ENCODE measurements around the gene REPIN1.

Gene REPIN1

GRCh38 chr7:150396426-150396825 is 27.8 kb downstream of the REPIN1 start:
- DNase-seq (ENCODE audit: low spot score), result no peak

GRCh38 chr7:150396851-150397260 is 28.2 kb downstream of the REPIN1 start:
- DNase-seq (ENCODE audit: low spot score), result no peak

- DNase-seq (ENCODE audit: low spot score), result no peak
Observed at GRCh38 chr7:150397346-150398107, 28.9 kb downstream of the REPIN1 start.

GRCh38 chr7:150398108-150398964 is 29.7 kb downstream of the REPIN1 start:
- peak; percentile 41 for DNase-seq (ENCODE audit: low spot score)

- DNase-seq (ENCODE audit: low spot score), result peak; percentile 34
Observed at GRCh38 chr7:150398965-150399320, 30.3 kb downstream of the REPIN1 start.

GRCh38 chr7:150399421-150400007 is 30.9 kb downstream of the REPIN1 start:
- DNase-seq (ENCODE audit: low spot score), result peak; percentile 49

- peak; percentile 43 for DNase-seq (ENCODE audit: low spot score)
Observed at GRCh38 chr7:150400008-150400787, 31.6 kb downstream of the REPIN1 start.

GRCh38 chr7:150400788-150401423 is 32.3 kb downstream of the REPIN1 start:
- peak; percentile 49 for DNase-seq (ENCODE audit: low spot score)

GRCh38 chr7:150401424-150401790 is 32.8 kb downstream of the REPIN1 start:
- no peak for DNase-seq (ENCODE audit: low spot score)

- DNase-seq (ENCODE audit: low spot score), result peak; percentile 57
Observed at GRCh38 chr7:150401861-150402631, 33.4 kb downstream of the REPIN1 start.

GRCh38 chr7:150402671-150403321 is 34.2 kb downstream of the REPIN1 start:
- DNase-seq (ENCODE audit: low spot score), result peak; percentile 49

GRCh38 chr7:150403376-150404171 is 35.0 kb downstream of the REPIN1 start:
- peak; percentile 39 for DNase-seq (ENCODE audit: low spot score)

GRCh38 chr7:150404172-150404804 is 35.7 kb downstream of the REPIN1 start:
- peak; percentile 49 for DNase-seq (ENCODE audit: low spot score)

GRCh38 chr7:150404805-150405583 is 36.4 kb downstream of the REPIN1 start:
- DNase-seq (ENCODE audit: low spot score), result peak; percentile 93

GRCh38 chr7:150405584-150406311 is 37.1 kb downstream of the REPIN1 start:
- peak; percentile 72 for DNase-seq (ENCODE audit: low spot score)

- DNase-seq (ENCODE audit: low spot score), result no peak
Observed at GRCh38 chr7:150406312-150406566, 37.6 kb downstream of the REPIN1 start.

GRCh38 chr7:150406567-150407421 is 38.2 kb downstream of the REPIN1 start:
- DNase-seq (ENCODE audit: low spot score), result no peak

Measured in ecto neural progenitor cell (in vitro differentiated cells).